ENCODE results near the gene CCL27.

The CCL27 gene

GRCh38 chr9:34624475-34625185 is 37.8 kb downstream of the CCL27 start:
- DNase-seq: no peak

GRCh38 chr9:34623374-34624235 is 38.9 kb downstream of the CCL27 start:
- no peak for DNase-seq

GRCh38 chr9:34620061-34620994 is 42.1 kb downstream of the CCL27 start, which contains the start of gene DCTN3:
Gene DCTN3 (minus strand): TSS chr9:34620495. CDS start chr9:34620464, 31 bp downstream.
- peak; percentile 80 for DNase-seq

- no peak for DNase-seq
These were observed 47.3 kb downstream of the CCL27 start for GRCh38 chr9:34615132-34615531.

GRCh38 chr9:34612788-34613390 is 49.6 kb downstream of the CCL27 start:
- peak; percentile 50 for DNase-seq
